ENCODE measurements around the gene AHSA1. TPM values are rescaled to one million over a fixed set of nuclear protein-coding genes. Genes with fewer than 3 reads are reported as not detected.

AHSA1 gene
- total RNA-seq, 4 donors from 2014 or later: 58.5 to 146 (median 102) TPM

- no peak within 1 kb of the TSS for H3K4me3 ChIP-seq
- peaks cover 0 to 29% (median 0%) of the 10 kb centered on the region in 4 donors for H3K9me3 ChIP-seq
- no peaks in the 10 kb centered on the region for H3K27me3 ChIP-seq
- peaks cover 0 to 81% (median 20%) of the 10 kb centered on the region in 3 donors for H3K36me3 ChIP-seq
- WGBS, 2 donors: 93 to 100% methylated on average over 1 of the region's 1 CpG
- no peaks in the 10 kb centered on the region for H3K4me1 ChIP-seq
- H3K27ac ChIP-seq: no peak within 1 kb of the TSS
- no peak for DNase-seq (ENCODE audit: low spot score in 2 of 2)
- no peak for TF ChIP-seq POLR2A (IDR thresholded peaks at IDR 0.05)
- TF ChIP-seq EP300 (IDR thresholded peaks at IDR 0.05): no peak
- TF ChIP-seq CTCF (IDR thresholded peaks at IDR 0.05): no peak
Measured at GRCh38 chr14:77423423-77423822, 34.5 kb upstream of the AHSA1 start, which contains the start of gene NOXRED1. NOXRED1 (minus strand) TSS chr14:77423523; CDS start chr14:77422889, 634 bp downstream.

GRCh38 chr14:77424862-77425261 lies 33.0 kb upstream of the AHSA1 start:
- no peaks in the 10 kb centered on the region for H3K4me1 ChIP-seq
- H3K36me3 ChIP-seq: peaks cover 0 to 95% (median 31%) of the 10 kb centered on the region in 3 donors
- peaks cover 0 to 14% (median 0%) of the 10 kb centered on the region in 4 donors for H3K9me3 ChIP-seq
- DNase-seq (ENCODE audit: low spot score in 2 of 2): no peak
- TF ChIP-seq EP300 (IDR thresholded peaks at IDR 0.05) (no peak), POLR2A (IDR thresholded peaks at IDR 0.05) (no peak), CTCF (IDR thresholded peaks at IDR 0.05) (no peak)
- no peak overlapping the region for H3K4me3 ChIP-seq
- 90 to 96% methylated on average over 3 of the region's 3 CpGs for WGBS, 2 donors
- H3K27ac ChIP-seq: no peak overlapping the region
- H3K27me3 ChIP-seq: no peaks in the 10 kb centered on the region

GRCh38 chr14:77426396-77426795 lies 31.5 kb upstream of the AHSA1 start:
- H3K4me1 ChIP-seq: no peaks in the 10 kb centered on the region
- 98 to 99% methylated on average over 3 of the region's 3 CpGs for WGBS, 2 donors
- H3K4me3 ChIP-seq: no peak overlapping the region
- DNase-seq (ENCODE audit: low spot score in 2 of 2): no peak
- no peaks in the 10 kb centered on the region for H3K27me3 ChIP-seq
- H3K27ac ChIP-seq: no peak overlapping the region
- H3K36me3 ChIP-seq: peaks cover 0 to 100% (median 31%) of the 10 kb centered on the region in 3 donors
- no peaks in the 10 kb centered on the region for H3K9me3 ChIP-seq
- no peak for TF ChIP-seq EP300 (IDR thresholded peaks at IDR 0.05)
- TF ChIP-seq POLR2A (IDR thresholded peaks at IDR 0.05): no peak
- TF ChIP-seq CTCF (IDR thresholded peaks at IDR 0.05): no peak

GRCh38 chr14:77436042-77436441 lies 21.9 kb upstream of the AHSA1 start:
- 97 to 98% methylated on average over 3 of the region's 3 CpGs for WGBS, 2 donors
- no peaks in the 10 kb centered on the region for H3K9me3 ChIP-seq
- H3K36me3 ChIP-seq: peaks cover 2 to 97% (median 20%) of the 10 kb centered on the region in 3 donors
- no peak for DNase-seq (ENCODE audit: low spot score in 2 of 2)
- H3K4me1 ChIP-seq: no peaks in the 10 kb centered on the region
- H3K27me3 ChIP-seq: no peaks in the 10 kb centered on the region
- no peak overlapping the region for H3K4me3 ChIP-seq
- no peak overlapping the region for H3K27ac ChIP-seq
- TF ChIP-seq CTCF (IDR thresholded peaks at IDR 0.05): no peak

- DNase-seq (ENCODE audit: low spot score in 2 of 2): no peak
- no peak for TF ChIP-seq POLR2A (IDR thresholded peaks at IDR 0.05)
- TF ChIP-seq CTCF (IDR thresholded peaks at IDR 0.05): no peak
- no peak for TF ChIP-seq EP300 (IDR thresholded peaks at IDR 0.05)
- Histone ChIP-seq H3K9me3 (no peaks in the 10 kb centered on the region), H3K27me3 (no peaks in the 10 kb centered on the region), H3K36me3 (peaks cover 2 to 97% (median 35%) of the 10 kb centered on the region in 3 donors), H3K27ac (no peak overlapping the region), H3K4me3 (no peak overlapping the region), H3K4me1 (no peaks in the 10 kb centered on the region)
- WGBS, 2 donors: 97 to 100% methylated on average over 1 of the region's 1 CpG
Measured at GRCh38 chr14:77438596-77438995, 19.3 kb upstream of the AHSA1 start.

Measured in tibial nerve (tissue), 4 donors.